ENCODE data around the gene TMEM140.
"Not testable (repeated sequence)": the region's sequence is repeated elsewhere in the genome, so short reads cannot be mapped to it uniquely, and the experiment has no call there.

TMEM140 gene

GRCh38 chr7:135121868-135122267 lies 26.0 kb upstream of the TMEM140 start:
- H3K27ac ChIP-seq = no peak overlapping the region
- TF ChIP-seq ZFX (IDR thresholded peaks at IDR 0.05; ENCODE audit: borderline replicate concordance) (no peak), CTCF (IDR thresholded peaks at IDR 0.05) (no peak)

- H3K27ac ChIP-seq = not testable (repeated sequence)
These were observed 23.2 kb upstream of the TMEM140 start for GRCh38 chr7:135124631-135125030.

GRCh38 chr7:135128931-135129330 lies 18.9 kb upstream of the TMEM140 start:
- TF ChIP-seq ZFX (IDR thresholded peaks at IDR 0.05; ENCODE audit: borderline replicate concordance) (no peak), CTCF (IDR thresholded peaks at IDR 0.05) (no peak)
- H3K27ac ChIP-seq = no peak overlapping the region

GRCh38 chr7:135129579-135129978 lies 18.3 kb upstream of the TMEM140 start:
- TF ChIP-seq ZFX (IDR thresholded peaks at IDR 0.05; ENCODE audit: borderline replicate concordance) = no peak
- TF ChIP-seq CTCF (IDR thresholded peaks at IDR 0.05) = no peak
- H3K27ac ChIP-seq = no peak overlapping the region

GRCh38 chr7:135143885-135144668 lies 3.8 kb upstream of the TMEM140 start:
- H3K27ac ChIP-seq = no peak overlapping the region
- TF ChIP-seq ZFX (IDR thresholded peaks at IDR 0.05; ENCODE audit: borderline replicate concordance) (no peak), CTCF (IDR thresholded peaks at IDR 0.05) (no peak)

GRCh38 chr7:135147341-135147898 lies 452 bp upstream of the TMEM140 start:
- H3K27ac ChIP-seq = peak overlapping the region; percentile 50
- no peak for TF ChIP-seq ZFX (IDR thresholded peaks at IDR 0.05; ENCODE audit: borderline replicate concordance)
- no peak for TF ChIP-seq CTCF (IDR thresholded peaks at IDR 0.05)

GRCh38 chr7:135150072-135150782 lies 2.4 kb downstream of the TMEM140 start:
- TF ChIP-seq ZFX (IDR thresholded peaks at IDR 0.05; ENCODE audit: borderline replicate concordance) (no peak), CTCF (IDR thresholded peaks at IDR 0.05) (no peak)
- H3K27ac ChIP-seq = no peak overlapping the region
